GM18502 (cell line): ENCODE data around the gene FAT4.

Source experiments
- ATAC-seq: cut with Tn5 transposase; IDR thresholded peaks from one replicate; pipeline ENCODE4 v1.9.1; 2021; ENCODE audit warnings: mild to moderate bottlenecking; ENCODE audit not compliant: unreplicated experiment, poor library complexity

FAT4 gene

DNA sequence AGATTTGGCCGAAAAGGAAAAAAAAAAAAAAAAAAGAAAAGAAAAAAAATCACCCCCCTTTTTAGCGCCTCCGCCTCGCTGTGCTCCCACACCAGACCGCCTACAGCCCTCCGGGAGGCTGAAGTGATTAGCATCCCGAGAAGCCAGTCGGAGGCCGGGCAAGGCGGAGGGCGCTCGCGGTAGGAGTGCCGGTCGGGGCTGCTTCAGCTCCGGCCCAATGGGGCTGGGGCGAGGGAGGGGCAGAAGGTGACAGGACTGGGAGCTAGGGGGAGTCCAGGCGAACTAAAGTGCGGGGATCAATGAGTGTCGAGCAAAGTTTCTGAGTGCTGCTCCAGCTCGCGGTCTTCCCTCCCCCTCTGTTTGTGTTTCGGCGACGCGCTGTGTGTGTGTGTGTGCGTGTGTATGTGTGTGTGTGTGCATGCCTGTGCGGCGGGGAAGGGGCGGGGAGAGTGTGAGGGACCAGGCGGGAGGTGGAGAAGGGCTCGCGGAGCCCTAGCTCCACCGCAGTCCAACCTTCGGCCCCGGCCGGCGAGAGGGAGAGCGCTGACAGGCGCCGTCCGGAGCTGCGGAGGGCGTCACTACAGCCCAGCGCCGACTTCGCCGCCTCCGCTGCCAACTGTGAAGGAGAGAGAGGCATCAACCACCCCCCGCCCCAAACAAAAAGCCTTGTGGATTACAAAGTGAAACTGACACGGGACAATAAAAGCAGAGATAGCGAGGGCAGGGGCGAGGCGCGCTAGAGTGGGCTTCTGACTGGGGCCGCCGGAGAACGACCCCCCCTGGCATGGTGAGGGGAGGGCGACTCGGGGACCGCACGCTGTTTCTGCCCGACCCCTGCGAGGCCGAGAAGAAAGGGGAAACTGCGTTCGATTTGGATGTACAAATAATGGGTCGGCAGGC is at the start of gene FAT4:
Gene FAT4, plus strand, starts transcription at position 280 of the 900 bp plus-strand sequence. CDS start 1,457 bp downstream, outside the sequence.
- ATAC-seq, result peak; percentile 90

DNA sequence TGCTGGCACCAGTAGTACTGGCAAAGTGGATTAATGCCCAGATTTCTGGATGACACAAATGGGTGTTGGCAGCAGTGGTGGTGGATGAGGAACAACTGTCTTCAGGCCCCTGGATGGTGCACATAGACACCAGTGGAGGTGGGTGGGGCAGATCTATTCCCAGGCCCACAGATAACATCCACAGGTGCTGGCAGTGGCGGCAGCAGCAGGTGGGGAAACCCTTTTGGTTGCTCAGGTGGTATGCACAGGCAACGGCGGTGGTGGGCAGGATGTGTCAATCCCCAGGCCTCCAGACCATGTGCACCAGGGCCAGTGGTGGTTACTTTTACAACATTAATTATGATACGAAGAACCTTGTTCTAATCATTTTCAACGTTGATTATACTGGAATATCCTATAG is 48.9 kb upstream of the FAT4 start:
- no peak for ATAC-seq

DNA sequence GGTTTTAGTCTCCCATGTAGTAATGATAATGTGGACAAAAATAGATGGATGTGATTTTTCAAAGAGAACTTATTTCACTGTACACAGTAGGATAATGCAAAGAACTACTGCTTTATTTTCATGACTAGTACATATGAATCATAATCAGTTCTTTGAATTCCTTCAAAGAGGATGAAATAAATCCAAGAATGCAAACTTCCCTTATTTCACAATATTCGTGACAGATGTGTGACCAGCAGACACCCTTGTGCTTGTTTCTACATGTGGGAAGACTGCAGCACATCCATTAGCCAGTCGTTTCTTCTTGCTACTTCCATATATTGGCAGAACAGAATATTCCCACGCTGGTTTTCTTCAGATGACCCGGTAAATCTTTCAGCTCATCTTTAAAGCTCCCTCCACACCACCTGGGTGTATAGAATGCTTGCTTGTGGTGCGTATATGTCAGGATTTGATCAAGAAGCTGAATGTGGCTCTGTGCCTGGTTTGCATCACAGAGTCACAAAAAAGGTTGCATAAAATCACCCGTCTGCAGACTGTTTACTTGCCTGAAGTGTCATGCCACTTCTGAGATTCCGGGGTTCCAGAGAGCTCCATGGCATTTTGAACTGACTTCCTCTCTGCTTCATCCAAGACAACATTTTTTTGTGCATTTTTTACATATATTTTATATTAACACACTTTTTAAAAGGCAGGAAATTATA is 47.7 kb upstream of the FAT4 start:
- ATAC-seq, result no peak

GRCh38 chr4:125267630-125268029 is 47.1 kb upstream of the FAT4 start:
- no peak for ATAC-seq

GRCh38 chr4:125268068-125268755 is 46.5 kb upstream of the FAT4 start:
- no peak for ATAC-seq

DNA sequence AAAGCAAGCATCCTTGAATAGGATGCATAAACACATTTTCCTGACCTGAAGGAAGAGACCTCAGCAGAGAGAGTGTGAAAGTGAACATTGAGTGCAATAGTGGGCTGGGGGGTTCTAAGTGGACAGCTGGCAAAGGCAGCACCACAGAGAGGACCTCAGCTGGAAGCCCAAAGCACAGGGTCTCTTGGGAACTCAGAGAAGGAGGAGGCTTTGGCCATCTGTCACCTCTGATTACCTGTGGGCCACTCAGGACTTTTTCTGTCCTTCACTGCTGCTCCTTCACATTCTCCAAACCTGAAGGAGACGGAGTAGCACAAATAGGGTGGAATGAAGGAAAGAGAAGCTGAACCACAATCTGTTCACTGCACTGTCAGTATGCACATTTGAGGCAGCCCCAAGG is 37.9 kb upstream of the FAT4 start:
- ATAC-seq, result no peak

GRCh38 chr4:125277790-125278189 is 37.0 kb upstream of the FAT4 start:
- ATAC-seq, result no peak

DNA sequence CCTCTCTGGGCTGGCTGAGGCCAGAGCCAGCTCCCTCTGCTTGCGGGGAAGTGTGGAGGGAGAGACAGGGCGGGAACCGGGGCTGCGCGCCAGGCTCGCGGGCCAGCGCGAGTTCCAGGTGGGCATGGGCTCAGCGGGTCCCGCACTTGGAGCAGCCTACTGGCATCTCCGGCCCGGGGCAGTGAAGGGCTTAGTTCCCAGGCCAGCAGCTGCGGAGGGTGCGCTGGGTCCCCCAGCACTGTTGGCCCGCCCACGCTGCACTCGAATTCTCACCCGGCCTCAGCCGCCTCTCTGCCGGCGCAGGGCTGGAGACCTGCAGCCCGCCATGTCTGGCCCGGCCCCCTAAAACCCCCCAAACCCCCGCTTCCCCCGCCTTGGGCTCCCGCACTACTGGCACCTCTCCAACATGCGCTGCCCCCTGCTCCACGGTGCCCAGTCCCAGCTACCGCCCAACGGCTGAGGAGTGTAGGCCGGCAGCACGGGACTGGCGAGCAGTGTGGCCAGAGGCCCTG is 33.8 kb upstream of the FAT4 start:
- ATAC-seq, result no peak

DNA sequence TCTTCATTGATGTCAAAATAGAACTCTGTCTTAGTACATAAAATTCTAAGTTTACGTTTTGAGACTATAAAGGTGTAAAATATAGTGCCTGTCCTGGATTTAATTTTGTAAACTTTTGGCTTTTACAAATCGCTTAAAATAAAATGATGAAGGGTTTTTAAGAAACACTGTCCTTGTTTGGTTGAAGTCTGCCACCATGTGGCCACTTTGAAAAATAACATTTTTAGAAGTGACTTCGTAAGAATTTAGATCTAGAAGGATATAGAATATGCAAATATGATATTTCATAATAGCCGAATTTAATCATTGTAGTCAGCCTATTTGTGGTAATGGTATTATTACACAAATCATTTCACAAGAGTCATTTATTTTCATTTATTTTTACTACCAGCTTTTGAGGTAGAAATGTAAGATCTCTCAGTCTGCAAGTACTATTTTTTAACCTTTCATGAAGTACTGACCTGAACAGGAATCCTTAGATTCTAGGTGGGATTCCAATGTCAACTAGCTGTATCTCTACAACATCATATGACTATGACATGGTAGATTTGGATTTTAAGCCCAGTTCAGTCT is 31.0 kb upstream of the FAT4 start:
- peak; percentile 64 for ATAC-seq

GRCh38 chr4:125297116-125297515 is 17.6 kb upstream of the FAT4 start:
- ATAC-seq, result no peak

DNA sequence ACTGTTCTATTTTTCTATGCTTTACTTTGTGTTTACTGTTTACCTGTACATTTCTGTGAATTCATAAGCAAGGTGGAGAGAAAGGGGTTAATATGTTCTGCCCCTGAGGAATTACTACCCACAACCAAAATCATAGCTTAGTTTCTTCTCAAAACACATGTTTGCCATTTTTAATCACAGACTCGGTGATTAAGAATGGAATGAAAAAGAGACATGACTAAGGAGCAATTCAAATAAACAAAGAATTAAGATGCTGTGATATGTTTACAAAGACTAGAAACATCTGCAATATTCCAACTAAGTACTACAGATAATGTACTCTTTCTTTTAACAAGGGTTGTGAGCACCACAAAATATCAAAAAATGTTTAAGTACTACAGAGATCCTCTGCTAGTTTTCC is 11.7 kb upstream of the FAT4 start:
- no peak for ATAC-seq

GRCh38 chr4:125303821-125304220 is 10.9 kb upstream of the FAT4 start:
- no peak for ATAC-seq

DNA sequence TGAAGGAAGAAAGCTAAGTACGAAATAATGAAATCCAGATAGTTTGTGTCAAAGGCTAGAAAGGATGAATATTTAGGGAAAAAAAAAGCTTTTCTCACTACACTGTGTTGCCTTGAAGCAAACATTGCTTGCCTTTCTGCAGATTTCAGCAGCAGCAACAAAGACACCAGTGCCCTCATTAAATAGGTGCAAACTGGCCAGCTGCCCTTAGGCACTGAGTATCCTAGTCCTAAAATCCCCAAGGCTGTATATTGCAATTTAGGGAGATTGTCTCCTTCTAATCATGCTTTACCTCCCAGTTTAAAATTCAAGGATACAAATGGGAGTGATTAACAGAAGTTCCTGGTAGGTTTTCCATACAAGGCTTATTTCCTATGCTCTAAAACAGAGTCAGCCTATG is 8.6 kb upstream of the FAT4 start:
- ATAC-seq, result no peak

GRCh38 chr4:125306533-125306932 is 8.2 kb upstream of the FAT4 start:
- ATAC-seq, result no peak

DNA sequence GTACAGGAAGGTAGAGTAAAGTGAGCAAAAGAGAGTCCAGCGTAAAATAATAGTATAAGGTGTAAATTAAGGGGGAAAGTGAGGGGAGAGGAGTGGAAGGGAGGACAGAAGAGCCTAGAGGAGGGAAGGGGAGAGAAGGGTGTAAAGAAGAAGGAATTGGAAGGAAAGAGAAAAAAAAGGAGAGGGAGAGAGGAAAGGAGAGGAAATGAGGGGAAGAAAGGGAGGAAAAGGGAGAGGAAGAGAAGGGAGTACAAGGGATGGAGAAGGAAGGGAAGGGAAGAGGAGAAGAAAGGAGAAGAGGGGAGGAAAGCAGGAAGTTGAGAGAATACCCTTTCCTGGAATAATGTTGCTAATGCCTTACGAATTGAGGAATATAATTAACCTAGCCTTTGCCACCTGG is 3.3 kb upstream of the FAT4 start:
- no peak for ATAC-seq

DNA sequence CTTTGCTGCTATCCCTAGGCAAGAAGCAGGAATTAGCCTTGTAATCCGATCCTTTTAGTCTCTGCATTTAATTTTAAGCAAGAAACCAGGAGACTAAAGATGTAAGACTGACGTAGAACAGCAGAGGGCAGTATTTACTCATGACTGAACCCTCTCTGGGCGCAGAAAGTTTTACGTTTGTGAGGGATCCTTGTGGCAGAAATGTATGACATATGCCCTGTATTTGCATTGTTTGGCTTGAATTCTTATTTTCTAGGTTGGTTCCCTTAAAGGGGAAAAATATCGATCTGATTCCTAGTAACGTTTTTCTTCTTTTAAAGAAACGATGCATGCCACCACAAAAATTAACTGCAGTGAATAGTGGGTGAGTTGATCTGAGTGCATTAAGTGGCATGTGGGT is 1.3 kb upstream of the FAT4 start:
- peak; percentile 53 for ATAC-seq

DNA sequence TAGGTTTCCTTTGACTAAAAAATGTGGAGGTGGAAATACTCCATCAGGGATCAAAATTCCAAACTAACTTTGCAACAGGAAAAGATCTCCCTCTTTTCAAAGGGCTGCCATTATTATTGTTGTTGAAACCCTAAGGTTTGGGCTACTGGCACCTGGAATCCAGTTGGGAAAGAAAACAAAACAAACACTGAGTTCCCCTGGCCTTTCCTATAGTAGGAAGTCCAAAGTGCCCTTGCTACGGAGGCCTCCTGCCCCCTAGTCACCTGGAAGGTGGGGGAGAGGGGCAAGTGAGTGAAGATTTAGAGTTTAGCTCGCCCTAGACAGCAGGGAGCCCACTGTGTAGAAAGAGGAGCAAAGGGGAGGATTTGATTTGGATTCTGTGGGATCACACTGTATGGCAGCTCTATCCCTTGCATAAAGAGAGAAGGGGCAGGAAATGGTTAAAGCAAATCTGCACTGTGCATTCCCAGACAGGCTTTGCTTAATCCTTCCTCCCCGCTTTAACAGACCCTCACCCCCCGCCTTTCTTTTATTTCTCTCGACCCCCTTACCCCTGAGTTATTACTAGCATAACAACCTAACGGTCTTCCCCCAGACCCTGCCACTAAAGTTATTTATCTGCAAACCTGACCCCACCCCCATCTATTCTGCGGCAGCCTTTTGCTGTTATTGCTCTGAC is 627 bp upstream of the FAT4 start:
- no peak for ATAC-seq

DNA sequence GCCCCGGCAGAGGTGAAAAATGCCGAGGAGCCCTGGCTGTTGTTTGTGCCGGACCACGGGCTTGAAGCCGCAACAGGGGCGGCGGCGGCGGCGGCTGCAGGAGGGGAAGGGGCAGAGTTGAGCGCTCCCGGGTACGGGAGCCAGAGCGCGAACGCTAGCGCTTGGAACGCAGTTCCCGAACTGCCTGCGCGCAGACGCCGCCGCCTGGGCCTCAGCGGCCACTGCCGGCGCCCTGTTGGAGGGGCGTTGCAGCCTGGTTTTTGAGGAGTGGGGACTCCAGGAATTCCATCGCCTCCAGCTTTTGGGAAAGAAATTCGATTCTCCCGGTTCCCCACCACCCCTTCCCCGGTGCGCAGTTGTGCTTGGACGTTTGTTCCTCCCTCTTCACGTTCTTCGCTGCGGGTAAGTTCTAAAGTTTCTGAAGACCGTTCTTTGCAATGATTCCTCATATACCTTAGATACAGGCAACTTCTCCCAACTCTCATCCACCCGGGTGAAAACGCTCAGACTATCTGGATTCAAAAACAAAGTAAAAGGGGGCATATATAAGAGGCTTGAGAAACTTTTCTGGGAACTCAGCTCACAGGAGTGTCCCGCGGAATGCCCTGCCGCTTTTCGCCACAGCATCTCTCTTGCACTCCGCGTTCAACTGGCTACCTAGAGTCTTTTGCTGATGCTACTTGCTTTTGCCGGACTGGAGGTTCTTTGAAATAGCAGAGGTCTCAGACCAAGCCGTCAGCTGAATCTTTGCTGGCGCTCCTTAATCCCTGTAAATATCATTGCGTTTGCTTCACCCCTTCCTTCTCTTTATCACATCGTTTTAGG is 1.0 kb downstream of the FAT4 start:
- peak; percentile 21 for ATAC-seq

- ATAC-seq, result no peak
Observed at GRCh38 chr4:125316401-125316790, 1.6 kb downstream of the FAT4 start.
